Measurements from ENCODE around the gene RBBP8NL.

Gene RBBP8NL

DNA sequence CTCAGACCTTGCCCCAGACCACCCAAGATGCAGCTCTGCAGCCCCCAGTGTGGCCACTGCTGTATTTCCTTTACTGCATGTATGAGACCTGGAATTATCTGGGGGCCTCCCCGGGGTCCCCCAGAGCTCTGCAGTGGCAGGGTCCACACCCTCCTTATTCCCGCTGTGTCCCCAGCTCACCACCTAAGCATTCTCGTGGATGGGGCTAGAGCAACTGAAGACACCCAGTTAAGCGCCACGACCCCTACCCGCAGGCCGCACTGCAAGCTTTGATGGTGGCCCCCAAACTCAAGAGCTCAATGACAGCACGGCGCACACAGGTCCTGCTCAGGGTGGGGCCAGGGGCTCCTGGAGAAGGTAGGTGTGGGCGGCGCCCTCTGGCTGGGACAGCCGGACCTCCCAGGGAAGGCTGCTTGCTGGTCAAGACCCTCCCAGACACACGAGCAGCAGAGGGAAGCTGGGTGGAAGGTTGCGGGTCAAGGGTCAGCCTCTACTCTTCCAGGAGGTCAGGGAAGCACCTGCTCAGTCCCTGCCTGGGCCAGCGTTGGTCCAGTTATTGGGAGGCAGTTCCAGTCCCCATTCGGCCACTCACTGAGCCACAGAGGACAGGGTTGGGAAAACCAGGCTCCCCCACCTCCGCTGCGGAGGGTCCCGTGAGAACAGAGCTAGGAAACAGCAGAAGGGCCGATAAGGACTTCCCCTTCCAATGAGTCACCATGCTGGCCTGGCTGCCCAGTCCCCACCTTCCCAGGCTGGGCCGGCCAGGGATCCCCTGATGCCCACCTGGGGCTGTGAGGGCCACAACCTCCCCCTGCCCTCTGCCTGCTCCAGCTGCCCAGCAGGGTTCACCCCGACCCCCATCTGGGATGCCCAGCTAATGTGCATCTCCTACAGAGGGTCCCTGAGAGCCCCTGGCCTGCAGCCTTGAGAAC, 63.2 kb downstream of the RBBP8NL start:
- Histone ChIP-seq H3K9me2 (replicated peaks; ENCODE audit: low read depth, low read length) (no peaks in the 10 kb centered on the region), H3F3A (ENCODE audit: low read depth) (no peaks in the 10 kb centered on the region), H3K9me3 (ENCODE audit: insufficient read depth, low read depth, low read length) (no peaks in the 10 kb centered on the region), H3K36me3 (ENCODE audit: insufficient read depth, low read length) (no peaks in the 10 kb centered on the region), H3K4me1 (ENCODE audit: insufficient read depth, low read length, poor library complexity, severe bottlenecking) (no peaks in the 10 kb centered on the region), H3K4me2 (ENCODE audit: low read depth, low read length, poor library complexity, severe bottlenecking) (no peak overlapping the region), H3K27me3 (ENCODE audit: insufficient read depth, low read length, poor library complexity, severe bottlenecking) (no peaks in the 10 kb centered on the region), H3K79me2 (ENCODE audit: insufficient read depth, low read length) (no peaks in the 10 kb centered on the region), H2AFZ (ENCODE audit: low read length) (no peak overlapping the region), H3K9ac (ENCODE audit: low read depth, low read length, poor library complexity, severe bottlenecking) (no peak overlapping the region), H3K4me3 (ENCODE audit: low read length, poor library complexity, severe bottlenecking) (no peak overlapping the region), H4K20me1 (ENCODE audit: insufficient read depth, low read length, poor library complexity, severe bottlenecking) (no peaks in the 10 kb centered on the region)
- TF ChIP-seq EZH2phosphoT487 (IDR thresholded peaks at IDR 0.05; ENCODE audit: borderline replicate concordance) = no peak
- TF ChIP-seq, protein P1, sequence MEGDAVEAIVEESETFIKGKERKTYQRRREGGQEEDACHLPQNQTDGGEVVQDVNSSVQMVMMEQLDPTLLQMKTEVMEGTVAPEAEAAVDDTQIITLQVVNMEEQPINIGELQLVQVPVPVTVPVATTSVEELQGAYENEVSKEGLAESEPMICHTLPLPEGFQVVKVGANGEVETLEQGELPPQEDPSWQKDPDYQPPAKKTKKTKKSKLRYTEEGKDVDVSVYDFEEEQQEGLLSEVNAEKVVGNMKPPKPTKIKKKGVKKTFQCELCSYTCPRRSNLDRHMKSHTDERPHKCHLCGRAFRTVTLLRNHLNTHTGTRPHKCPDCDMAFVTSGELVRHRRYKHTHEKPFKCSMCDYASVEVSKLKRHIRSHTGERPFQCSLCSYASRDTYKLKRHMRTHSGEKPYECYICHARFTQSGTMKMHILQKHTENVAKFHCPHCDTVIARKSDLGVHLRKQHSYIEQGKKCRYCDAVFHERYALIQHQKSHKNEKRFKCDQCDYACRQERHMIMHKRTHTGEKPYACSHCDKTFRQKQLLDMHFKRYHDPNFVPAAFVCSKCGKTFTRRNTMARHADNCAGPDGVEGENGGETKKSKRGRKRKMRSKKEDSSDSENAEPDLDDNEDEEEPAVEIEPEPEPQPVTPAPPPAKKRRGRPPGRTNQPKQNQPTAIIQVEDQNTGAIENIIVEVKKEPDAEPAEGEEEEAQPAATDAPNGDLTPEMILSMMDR (conservative IDR thresholded peaks at IDR 0.05; ENCODE audit: low read length) = no peak

DNA sequence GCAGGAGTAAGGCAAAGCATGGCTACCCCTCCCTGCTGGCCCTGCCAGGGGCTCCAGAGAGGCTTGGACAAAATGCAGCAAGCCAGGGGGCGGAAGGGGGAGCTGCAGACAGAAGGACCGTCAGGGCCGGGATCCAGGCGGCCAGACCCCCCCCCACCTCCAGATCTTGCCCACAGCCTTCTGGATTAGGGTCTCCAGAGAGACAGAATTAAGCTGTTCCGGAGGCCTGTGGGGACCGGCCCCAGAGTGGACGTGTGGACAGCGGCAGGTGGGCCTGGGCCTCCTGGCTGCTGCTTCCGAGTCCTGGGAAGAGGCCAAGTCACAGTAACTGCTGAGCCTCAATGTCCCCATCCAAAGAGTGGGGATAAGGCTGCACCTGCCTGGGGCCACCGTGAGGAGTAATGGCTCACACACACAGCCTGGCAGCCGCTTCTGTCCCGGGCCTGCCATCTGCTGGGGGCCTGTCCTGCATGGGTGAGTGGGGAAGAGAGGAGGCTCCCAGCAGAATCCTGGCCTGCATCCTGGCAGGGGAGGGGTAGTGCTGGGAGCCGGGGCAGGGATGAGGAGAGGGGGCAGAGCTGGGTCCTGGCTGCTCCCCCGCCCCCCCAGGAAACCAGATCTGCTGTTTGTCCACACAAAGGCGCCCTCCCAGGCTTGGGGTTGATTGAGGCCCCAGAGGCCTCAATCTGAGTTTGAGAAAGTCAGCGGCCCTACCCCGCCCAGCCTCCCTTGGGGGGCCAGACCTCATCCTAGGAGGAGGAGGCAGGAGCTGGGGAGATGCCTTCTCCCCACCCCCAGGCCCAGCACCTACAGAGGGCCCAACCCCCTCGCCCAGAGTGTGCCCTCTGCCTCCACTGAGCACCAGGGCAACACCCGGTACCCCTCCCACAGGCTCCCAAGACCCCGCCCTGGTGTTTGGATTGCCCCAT, 64.1 kb downstream of the RBBP8NL start:
- no peaks in the 10 kb centered on the region for H3K9me2 ChIP-seq (replicated peaks; ENCODE audit: low read depth, low read length)
- H3K9ac ChIP-seq (ENCODE audit: low read depth, low read length, poor library complexity, severe bottlenecking) = no peak overlapping the region
- no peaks in the 10 kb centered on the region for H3K4me1 ChIP-seq (ENCODE audit: insufficient read depth, low read length, poor library complexity, severe bottlenecking)
- H2AFZ ChIP-seq (ENCODE audit: low read length) = no peak overlapping the region
- no peaks in the 10 kb centered on the region for H4K20me1 ChIP-seq (ENCODE audit: insufficient read depth, low read length, poor library complexity, severe bottlenecking)
- no peaks in the 10 kb centered on the region for H3F3A ChIP-seq (ENCODE audit: low read depth)
- H3K4me3 ChIP-seq (ENCODE audit: low read length, poor library complexity, severe bottlenecking) = no peak overlapping the region
- H3K9me3 ChIP-seq (ENCODE audit: insufficient read depth, low read depth, low read length) = no peaks in the 10 kb centered on the region
- H3K36me3 ChIP-seq (ENCODE audit: insufficient read depth, low read length) = no peaks in the 10 kb centered on the region
- no peaks in the 10 kb centered on the region for H3K27me3 ChIP-seq (ENCODE audit: insufficient read depth, low read length, poor library complexity, severe bottlenecking)
- no peak overlapping the region for H3K4me2 ChIP-seq (ENCODE audit: low read depth, low read length, poor library complexity, severe bottlenecking)
- H3K79me2 ChIP-seq (ENCODE audit: insufficient read depth, low read length) = no peaks in the 10 kb centered on the region
- no peak for TF ChIP-seq EZH2phosphoT487 (IDR thresholded peaks at IDR 0.05; ENCODE audit: borderline replicate concordance)
- TF ChIP-seq, protein P1 (conservative IDR thresholded peaks at IDR 0.05; ENCODE audit: low read length) = no peak

DNA sequence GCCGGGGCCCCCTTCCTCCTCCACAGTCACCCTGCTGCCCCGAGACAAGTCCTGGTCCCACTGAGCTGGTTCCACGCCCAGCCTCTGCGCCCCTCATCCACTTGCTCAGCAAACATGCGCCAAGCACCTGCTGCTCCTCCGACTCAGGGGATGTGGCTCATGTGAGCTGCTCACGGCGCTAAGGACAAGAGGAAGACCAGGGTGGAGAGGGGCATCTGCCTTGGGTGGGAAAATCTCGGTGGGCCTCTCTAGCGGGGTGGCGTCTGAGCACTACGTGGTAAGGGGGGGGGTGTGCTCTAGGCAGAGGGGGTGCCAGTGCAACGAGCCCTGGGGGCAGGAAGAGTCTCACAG, 64.8 kb downstream of the RBBP8NL start:
- Histone ChIP-seq H3K4me1 (ENCODE audit: insufficient read depth, low read length, poor library complexity, severe bottlenecking) (no peaks in the 10 kb centered on the region), H3K4me2 (ENCODE audit: low read depth, low read length, poor library complexity, severe bottlenecking) (no peak overlapping the region), H3K27me3 (ENCODE audit: insufficient read depth, low read length, poor library complexity, severe bottlenecking) (no peaks in the 10 kb centered on the region), H3K9ac (ENCODE audit: low read depth, low read length, poor library complexity, severe bottlenecking) (no peak overlapping the region), H3K36me3 (ENCODE audit: insufficient read depth, low read length) (no peaks in the 10 kb centered on the region), H3K4me3 (ENCODE audit: low read length, poor library complexity, severe bottlenecking) (no peak overlapping the region), H4K20me1 (ENCODE audit: insufficient read depth, low read length, poor library complexity, severe bottlenecking) (no peaks in the 10 kb centered on the region), H3K9me2 (replicated peaks; ENCODE audit: low read depth, low read length) (no peaks in the 10 kb centered on the region), H3K79me2 (ENCODE audit: insufficient read depth, low read length) (no peaks in the 10 kb centered on the region), H3F3A (ENCODE audit: low read depth) (no peaks in the 10 kb centered on the region), H2AFZ (ENCODE audit: low read length) (no peak overlapping the region), H3K9me3 (ENCODE audit: insufficient read depth, low read depth, low read length) (no peaks in the 10 kb centered on the region)
- TF ChIP-seq EZH2phosphoT487 (IDR thresholded peaks at IDR 0.05; ENCODE audit: borderline replicate concordance) = no peak
- TF ChIP-seq, protein P1 (conservative IDR thresholded peaks at IDR 0.05; ENCODE audit: low read length) = no peak
